Stimulated activated CD8-positive, alpha-beta memory T cell treated with anti-CD3 and anti-CD28 coated beads, Interleukin-12 subunit alpha, Interleukin-12 subunit beta, amount 100 ng/mL, for 24 hours (primary cell): ENCODE measurements around the gene SYNE2.
"Not testable (repeated sequence)": the region's sequence is repeated elsewhere in the genome, so short reads cannot be mapped to it uniquely, and the experiment has no call there.

ENCODE experiments used
- DNase-seq: peaks from one replicate; pipeline ENCODE4 v3.0.0-alpha.2; 2020; ENCODE audit errors: extremely low read depth

Gene SYNE2

DNA sequence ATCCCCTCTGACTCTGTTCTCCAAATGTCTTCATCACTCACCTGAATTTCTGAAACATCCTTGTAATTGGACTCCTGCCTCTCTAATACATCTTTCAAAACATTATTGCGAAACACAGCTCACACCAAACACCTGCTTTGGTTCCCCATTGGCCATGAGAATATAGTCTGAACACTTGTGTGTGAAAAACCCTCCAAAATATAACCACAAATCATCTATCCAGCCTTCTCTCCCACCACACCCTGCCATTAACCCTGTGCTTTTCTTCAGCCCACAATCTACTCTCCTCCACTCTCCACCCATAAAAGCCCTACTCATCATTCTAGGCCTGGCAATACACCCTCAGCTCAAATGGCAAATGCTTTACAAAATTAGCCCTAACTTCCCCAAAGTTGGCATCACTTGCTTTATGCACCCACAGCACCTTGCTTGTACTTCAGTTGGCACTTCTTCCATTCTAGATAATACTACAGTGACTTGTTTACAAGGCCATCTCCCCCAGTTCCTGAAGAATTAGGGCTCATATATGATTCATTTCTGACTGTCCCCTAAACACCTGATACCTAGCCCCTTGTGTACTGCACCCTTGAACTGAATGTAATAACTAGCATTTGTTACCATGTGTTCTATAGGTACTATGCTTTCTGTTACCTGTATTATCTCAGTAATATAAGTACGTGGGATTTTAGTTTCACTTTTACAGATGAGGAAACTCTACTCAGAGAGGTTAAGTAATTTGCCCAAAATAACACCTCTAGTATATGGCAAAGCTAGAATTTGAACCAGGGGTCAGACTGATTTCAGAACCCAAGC, 17.3 kb downstream of the SYNE2 start:
- not testable (repeated sequence) for DNase-seq

GRCh38 chr14:63870753-63871037, 17.9 kb downstream of the SYNE2 start:
- not testable (repeated sequence) for DNase-seq

GRCh38 chr14:63874223-63874622, 21.4 kb downstream of the SYNE2 start:
- DNase-seq, result no peak

DNA sequence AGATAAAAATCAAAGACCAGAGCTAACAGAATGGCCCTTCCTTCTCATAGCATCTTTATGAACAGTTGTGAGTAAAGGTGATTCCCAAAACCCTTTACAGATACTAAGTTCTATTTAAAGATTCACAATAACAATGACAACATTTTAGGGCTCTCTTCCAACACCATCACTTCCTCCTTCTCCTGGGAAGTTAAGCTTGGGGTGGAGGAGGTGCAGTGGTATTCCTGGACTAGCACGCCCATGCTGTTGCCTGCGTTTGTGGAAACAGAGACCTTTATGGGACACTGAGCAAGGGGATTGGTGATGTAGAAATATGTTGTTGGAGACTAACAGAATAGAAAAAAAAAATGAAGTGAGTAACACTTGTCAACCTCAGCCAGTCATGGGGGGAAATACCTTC, 22.5 kb downstream of the SYNE2 start:
- DNase-seq, result no peak

DNA sequence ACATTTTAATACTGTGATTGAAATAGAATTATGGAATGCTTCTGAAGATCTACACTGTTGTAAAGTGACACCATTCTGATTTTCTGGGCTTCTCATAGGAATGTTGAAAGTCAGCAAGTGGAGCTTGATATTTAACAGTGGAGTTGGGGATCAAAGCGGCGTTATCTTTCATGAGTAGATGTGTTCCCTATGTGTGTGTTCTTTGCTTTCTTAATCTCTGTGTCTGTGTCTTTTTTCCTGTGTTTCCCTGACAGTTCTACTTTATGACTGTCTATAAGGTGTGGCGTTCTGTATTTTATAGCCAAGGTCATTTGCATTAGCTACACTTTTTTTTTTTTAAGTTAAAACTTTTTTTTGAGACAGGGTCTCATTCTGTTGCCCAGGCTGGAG, 24.7 kb downstream of the SYNE2 start:
- DNase-seq, result no peak

DNA sequence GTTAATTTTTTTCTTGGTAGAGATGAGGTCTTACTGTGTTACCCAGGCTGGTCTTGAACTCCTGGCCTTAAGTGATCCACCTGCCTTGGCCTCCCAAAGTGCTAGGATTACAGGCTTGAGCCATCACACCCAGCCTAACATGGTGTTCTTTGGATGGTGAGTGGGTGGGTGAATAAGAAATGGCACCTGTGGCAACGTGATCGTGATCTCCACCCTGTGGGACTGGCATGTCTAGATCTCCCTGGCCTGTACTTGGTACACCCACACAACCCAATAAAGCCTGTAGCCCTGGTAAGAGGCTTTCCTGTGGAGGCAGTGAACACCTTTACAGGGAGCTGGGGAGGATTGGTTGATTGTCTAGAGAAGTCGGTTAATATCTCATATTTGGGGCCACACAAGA, 25.2 kb downstream of the SYNE2 start:
- DNase-seq, result no peak

- DNase-seq, result no peak
Observed at GRCh38 chr14:63878792-63879191, 26.0 kb downstream of the SYNE2 start.

GRCh38 chr14:63881926-63882325, 29.1 kb downstream of the SYNE2 start:
- DNase-seq, result no peak

DNA sequence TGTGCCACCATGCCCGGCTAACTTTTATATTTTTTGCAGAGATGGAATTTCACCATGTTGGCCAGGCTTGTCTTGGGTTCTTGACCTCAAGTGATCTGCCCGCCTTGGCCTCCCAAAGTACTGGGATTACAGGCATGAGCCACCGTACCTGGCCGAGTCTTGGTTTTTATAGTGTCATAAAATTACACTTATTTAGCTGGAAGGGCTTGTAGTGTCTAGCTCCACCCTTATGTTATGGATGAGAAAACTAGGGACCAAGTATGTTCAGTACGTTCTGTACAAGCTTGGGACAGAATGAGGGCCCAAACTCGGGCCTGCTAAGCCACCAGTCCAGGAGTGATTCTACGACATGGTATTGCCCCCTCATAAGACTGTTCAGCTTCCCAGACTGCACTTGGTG, 35.1 kb downstream of the SYNE2 start:
- no peak for DNase-seq

DNA sequence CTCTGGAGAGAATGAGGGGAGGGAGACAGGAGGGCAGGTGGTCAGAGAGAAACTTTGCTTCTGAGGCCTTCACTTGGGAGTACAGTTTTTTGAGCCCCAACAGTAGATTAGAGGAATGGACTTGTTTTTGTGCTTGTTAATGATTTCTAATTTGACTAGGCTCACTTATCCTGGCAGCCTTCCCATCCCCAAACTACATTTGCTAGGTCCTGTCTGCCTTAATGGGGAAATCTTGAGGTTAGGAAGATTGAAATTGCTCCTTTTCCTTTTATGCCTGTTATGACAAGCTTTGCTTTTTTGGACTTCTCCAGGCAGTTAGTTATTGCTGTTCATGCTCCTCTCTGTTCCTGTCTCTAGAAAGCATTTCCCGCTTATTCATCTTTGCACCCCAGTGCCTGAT, 37.7 kb downstream of the SYNE2 start:
- DNase-seq, result no peak

- DNase-seq, result no peak
Observed at GRCh38 chr14:63891148-63891975, 38.6 kb downstream of the SYNE2 start.

- no peak for DNase-seq
Observed at GRCh38 chr14:63892265-63892664, 39.5 kb downstream of the SYNE2 start.

DNA sequence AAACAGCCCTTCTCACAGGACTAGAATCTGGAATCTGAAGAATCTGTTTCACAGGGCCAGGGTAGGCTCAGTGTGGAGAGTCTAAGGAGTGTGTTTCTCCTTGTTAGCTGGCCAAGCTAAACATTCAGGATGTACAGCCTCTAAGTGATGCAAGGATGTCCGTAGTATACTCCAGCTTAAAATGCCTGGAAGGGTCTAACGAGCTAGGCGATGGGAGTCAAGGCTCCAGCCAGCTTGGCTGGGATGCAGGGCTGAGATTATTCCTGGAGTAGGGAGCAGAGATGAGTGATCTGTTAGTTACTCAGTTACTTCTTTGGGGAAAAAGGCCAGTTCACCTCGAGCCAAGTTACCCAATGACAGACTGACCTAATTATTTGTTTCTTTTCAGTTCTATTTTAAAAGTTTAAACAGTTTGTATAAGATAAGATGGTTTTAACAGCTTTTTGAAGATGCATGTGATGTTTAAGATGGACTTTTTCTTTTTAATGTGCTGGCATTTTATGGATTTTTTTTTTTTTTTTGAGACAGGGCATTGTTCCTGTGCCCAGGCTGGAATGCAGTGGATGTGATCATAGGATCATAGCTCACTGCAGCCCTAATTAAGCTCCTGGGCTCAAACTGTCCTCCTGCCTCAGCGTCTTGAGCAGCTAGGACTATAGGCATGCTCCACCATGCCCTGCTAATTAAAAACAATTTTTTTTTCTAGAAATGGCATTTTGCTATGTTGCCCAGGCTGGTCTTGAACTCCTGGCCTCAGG, 41.1 kb downstream of the SYNE2 start:
- no peak for DNase-seq

DNA sequence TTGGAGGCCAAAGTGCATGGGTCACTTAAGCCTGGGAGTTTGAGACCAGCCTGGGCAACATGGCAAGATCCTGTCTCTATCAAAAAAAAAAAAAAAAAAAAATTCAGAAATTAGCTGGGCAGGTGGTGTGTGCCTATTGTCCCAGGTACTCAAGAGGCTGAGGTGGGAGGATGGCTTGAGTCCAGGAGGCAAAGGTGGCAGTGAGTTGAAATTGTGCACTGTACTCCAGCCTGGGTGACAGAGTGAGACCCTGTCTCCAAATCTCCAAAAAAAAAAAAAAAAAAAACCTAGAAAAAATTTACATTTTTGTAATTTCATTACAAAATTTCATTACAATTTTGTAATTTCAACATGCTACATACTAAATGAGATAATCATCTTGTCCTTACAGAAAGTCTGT, 42.7 kb downstream of the SYNE2 start:
- no peak for DNase-seq

GRCh38 chr14:63896278-63896720, 43.5 kb downstream of the SYNE2 start:
- no peak for DNase-seq

DNA sequence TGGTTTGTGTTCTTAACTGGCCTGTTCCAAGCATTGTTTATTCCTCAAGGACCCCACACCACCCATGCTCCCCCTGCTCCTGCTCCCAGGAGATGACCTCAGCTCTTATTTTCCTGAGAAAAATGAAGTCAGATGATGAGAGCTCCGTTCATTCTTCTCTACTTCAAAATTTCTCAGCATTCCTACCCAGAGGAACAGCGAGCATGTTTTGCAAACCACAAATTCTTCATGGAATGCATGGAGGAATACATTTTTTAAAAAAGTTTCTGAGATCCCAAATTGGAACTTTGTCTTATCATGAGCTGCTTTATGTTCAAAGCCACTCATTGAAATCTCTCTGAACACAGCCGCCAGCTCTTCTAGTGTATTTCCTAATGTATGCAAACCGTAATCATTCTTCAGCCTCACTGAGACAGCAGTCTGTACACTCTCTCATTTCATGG, 44.9 kb downstream of the SYNE2 start:
- no peak for DNase-seq

DNA sequence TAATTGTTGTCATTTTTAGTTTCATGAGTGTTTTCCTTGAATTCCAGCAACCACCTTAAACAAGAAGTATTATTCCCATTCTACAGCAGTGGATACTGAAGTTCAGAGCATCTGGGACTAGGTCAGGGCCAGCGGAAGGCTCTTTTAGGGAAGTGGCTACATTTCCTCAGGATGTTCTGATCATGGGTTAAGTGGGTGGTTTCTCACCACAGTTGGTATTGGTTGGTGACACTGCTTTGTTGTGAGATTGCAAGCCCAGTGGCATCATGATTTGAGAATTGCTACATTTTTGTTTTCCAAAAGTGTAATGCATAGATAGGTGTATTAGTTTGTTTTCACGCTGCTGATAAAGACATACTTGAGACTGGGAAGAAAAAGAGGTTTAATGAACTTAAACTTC, 47.1 kb downstream of the SYNE2 start:
- DNase-seq, result no peak

DNA sequence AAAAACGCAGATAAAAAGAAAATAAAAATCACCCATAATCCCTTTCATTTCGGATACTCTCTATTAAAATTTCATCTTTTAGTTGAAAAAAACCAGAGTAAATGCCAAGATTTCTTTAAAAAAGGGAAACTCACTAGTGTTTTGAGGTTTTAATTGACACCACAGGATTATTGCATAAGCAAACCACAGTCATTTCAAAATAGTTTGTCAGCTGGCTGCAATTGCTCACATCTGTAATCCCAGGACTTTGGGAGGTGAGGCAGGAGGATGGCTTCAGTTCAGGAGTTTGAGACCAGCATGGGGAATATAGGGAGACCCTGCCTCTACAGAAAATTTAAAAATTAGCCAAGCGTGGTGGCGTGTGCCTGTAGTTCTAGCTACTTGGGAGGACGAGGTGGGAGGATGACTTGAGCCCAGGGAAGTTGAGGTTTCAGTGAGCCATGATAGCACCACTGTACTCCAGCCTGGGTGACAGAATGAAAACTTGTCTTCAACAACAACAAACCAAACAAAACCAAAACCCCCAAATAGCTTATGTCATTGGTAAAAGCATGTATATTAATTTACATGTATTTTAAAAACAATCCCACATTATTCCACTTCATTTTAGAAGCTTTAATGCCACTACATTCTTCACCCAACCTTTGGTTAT, 48.8 kb downstream of the SYNE2 start:
- DNase-seq, result no peak

DNA sequence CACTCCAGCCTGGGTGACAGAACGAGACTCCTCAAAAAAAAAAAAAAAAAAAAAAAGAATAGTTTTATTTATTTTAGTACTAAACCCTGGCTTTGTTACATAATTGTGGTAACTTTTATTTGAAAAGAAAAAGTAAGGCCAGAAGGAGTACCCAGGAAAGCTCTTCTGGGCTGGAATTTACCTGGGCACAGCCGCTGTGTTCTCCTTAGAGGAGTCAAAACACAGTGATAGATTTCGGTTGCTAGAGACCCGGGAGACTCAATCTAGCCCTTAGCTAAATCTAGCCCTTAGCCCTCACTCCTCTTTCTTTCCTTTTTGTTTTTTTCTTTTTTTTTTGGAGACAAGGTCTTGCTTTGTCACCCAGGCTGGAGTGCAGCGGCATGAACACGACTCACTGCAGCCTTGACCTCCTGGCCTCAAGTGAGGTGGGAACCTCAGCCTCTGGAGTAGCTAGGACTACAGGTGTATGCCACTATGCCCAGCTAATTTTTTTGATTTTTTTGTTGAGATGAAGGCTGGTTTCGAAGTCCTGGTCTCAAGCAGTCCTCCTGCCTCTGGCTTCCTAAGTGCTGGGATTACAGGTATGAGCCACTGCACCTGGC, 49.7 kb downstream of the SYNE2 start:
- no peak for DNase-seq

DNA sequence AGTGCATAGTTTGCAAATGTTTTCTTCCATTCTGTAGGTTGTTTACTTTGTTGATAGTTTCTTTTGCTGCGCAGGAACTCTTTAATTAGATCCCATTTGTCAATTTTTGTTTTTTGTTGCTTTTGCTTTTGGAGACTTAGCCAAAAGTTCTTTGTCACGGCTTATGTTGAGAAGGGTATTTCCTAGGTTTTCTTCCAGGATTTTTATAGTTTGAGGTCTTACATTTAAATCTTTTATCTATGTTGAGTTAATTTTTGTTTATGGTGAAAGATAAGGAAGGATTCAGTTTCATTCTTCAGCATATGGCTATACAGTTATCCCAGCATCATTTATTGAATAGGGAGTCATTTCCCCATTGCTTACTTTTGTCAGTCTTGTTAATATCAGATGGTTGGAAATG, 51.9 kb downstream of the SYNE2 start:
- DNase-seq, result no peak

- no peak for DNase-seq
Observed at GRCh38 chr14:63905370-63905769, 52.6 kb downstream of the SYNE2 start.
